Measurements from ENCODE around the gene ST6GALNAC3.
"Not testable (repeated sequence)": the region's sequence is repeated elsewhere in the genome, so short reads cannot be mapped to it uniquely, and the experiment has no call there.

ST6GALNAC3 gene

DNA sequence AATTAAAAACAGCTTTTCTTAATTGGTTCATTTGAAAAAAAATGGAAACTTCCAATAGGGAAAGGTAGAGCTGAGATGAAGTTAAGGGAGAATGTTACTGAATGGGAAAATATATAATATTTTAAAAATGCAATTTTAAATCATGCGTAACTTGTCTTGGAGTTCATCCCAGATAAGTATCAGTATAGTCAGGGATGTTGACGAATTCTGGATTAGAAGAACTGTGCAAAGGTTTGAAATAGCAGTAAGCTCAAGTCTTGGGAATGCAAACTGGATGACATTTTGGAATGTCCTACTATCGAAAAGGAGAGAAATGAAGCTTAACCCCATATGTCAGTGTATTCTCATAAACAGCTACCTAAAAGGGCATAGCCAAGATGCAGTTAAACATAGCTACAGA is 4.0 kb upstream of the ST6GALNAC3 start:
- no peak for DNase-seq (ENCODE audit: low read depth in 1 of 2, low spot score in 1 of 2)

- no peak for DNase-seq (ENCODE audit: low read depth in 1 of 2, low spot score in 1 of 2)
Observed at GRCh38 chr1:76073481-76073880, 1.1 kb upstream of the ST6GALNAC3 start.

DNA sequence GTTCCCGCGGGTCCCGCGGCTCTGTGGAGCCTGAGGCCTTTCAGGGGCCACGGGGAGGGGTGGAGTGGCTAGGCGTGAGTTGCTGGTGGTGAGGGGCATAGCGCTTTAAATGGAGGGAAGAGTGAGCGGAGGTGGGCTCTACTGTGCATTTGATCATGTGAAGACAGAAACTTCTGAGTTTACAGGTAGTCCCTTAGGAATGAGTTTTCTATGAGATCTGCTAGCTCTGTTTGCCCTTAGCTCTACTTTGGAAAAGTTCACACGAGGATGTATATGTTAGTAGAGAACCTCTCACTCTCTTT is 593 bp downstream of the ST6GALNAC3 start:
- no peak for DNase-seq (ENCODE audit: low read depth in 1 of 2, low spot score in 1 of 2)

GRCh38 chr1:76075877-76076276 is 1.3 kb downstream of the ST6GALNAC3 start:
- no peak for DNase-seq (ENCODE audit: low read depth in 1 of 2, low spot score in 1 of 2)

- no peak for DNase-seq (ENCODE audit: low read depth in 1 of 2, low spot score in 1 of 2)
Observed at GRCh38 chr1:76079475-76080227, 5.1 kb downstream of the ST6GALNAC3 start.

DNA sequence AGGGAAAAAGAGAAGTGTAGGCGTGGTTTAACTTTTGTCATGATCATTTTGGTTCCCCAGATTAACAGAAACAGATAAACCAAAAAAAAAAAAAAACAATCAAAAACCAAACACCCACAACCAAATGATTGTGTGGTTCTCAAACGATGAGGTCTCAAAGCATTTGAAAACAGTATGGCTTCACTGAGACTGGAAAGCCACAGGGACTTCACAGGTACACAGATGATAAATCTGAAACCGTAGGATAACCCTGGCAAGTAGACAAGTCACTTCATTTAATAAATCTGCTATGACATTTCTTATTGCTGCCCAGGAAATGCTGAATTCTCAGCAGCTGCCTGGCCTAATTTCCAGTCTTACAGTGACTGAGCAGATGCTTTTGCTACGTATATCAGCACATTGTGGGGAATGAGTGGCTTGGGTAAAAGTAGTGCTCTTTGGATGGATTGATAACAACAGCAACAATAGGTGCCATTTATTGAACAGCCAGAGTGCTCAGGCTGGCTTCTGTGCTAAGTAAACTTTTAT is 6.1 kb downstream of the ST6GALNAC3 start:
- DNase-seq (ENCODE audit: low read depth in 1 of 2, low spot score in 1 of 2): no peak

GRCh38 chr1:76082062-76082461 is 7.5 kb downstream of the ST6GALNAC3 start:
- no peak for DNase-seq (ENCODE audit: low read depth in 1 of 2, low spot score in 1 of 2)

DNA sequence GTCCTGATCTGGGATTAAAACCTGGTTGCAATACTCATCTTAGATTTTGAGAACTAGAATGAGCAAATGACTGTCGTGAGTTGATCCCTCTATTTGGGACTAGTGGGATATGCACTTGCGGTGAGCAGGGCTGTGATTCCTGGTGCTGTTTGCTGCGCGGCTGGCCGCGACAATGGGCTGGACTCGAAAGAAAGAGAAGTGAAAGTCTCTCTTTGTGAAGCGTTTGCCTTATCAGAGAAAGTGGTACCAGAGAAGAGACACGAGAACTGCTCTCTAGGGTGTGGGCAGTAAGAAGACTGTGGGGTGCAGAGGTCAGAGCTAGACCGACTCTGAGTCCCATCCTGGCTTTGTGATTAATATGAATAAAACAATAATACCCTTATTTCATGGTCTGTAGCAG is 8.6 kb downstream of the ST6GALNAC3 start:
- no peak for DNase-seq (ENCODE audit: low read depth in 1 of 2, low spot score in 1 of 2)

DNA sequence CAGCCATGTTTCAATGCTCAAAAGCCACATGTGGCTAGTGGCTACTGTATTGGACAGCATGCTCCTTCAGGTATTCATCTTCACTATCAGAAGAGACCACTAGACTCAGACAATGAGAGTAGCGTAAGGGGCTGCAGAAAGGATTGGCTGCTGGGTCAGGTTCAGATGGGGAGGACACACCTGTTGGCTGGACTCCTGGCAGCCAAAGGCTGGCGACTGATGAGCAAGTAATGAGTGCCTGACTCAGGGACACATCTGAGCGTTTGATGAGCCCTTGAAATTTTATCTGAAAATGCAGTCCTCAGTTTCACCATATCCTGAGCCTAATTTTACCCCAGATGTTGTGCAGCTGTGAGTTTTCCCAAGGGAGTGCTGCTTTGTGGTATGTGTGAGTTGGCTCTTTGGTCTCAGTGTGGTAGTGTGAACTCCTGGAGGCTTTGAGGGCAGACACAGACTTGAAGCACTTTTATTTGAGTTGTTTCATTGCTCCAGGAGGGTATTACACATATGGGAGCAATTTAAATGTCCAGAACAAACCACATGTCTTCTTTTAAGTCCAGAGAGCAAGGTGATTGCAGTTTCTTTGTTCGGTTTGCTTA is 9.6 kb downstream of the ST6GALNAC3 start:
- no peak for DNase-seq (ENCODE audit: low read depth in 1 of 2, low spot score in 1 of 2)

GRCh38 chr1:76084685-76085084 is 10.1 kb downstream of the ST6GALNAC3 start:
- no peak for DNase-seq (ENCODE audit: low read depth in 1 of 2, low spot score in 1 of 2)

DNA sequence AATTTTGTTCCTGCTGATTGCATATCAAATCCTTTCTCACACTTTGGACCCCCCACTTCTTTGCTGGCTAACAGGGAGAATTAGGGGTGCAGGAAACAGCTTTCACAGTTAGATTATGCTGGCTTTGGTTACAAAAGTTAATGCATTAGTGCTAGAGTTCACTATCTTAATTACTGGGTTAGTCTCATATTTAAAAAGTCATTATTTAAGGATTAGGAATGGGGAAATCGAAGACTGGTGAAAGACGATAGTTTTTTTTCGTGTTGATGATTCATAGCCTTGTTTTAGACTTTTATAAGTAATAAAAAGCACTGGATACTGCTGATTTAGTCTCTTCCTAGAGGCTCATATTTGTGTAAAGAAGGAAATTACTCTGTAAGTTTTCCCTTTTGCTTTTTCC is 11.6 kb downstream of the ST6GALNAC3 start:
- no peak for DNase-seq (ENCODE audit: low read depth in 1 of 2, low spot score in 1 of 2)

DNA sequence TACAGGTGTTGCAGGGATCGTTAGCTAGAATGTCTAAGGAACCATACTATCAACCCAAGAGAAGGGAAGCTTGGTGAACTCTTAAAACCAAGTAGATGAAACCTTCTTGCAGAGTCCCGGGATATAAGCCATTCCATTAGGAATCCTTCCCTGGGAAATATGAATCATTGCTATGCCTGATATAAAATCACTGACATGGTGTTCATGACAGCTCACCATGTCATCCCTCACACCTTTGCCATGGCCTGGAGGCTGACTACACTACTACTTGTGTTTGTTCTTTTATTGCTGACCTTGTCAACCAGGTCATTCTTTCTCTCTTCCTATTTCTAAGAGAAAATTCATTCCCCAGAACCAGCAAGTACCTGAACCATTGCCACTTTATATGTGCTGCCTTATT is 12.1 kb downstream of the ST6GALNAC3 start:
- no peak for DNase-seq (ENCODE audit: low read depth in 1 of 2, low spot score in 1 of 2)

DNA sequence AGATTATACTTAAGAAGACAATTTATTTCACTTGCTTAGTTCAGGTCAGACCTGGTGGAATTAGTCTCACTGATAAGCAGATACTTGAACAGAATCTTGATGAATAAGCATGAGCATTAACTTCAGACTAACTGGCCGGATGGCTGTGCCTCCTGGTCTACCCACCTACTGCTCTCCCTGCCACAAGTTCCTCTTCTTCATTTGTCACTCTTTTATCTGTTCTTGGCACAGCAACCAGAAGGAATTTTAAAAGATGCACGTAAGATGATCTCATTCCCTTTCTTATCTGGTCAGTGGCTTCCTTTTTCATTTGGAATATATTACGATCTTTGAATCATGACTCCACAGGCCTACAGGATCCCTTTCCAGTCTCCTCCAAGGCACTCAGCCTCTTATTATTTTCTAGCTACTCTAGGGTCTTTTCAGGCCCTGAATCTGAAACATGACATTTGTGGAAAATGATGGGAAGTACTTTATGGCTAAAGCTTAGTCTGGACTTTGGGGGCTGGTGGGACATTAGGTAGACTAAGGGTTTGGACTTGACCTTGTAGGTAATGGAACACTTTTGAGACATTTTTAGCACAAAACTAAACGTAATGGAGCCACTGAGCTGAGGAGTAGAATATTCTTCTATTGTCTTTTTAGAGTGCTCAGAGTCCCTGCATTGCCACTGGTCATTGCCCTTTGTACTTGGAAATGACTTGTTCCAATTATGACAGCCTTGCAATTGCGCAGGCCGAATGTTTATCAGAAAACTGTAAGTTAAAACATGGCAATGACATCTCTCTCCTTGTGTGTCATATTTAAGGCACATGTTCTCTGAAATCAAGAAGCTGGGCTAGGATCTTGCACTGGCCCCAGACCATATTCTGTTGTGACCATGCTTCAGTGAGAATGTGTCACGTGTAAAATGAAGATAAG is 16.0 kb downstream of the ST6GALNAC3 start:
- DNase-seq (ENCODE audit: low read depth in 1 of 2, low spot score in 1 of 2): no peak

DNA sequence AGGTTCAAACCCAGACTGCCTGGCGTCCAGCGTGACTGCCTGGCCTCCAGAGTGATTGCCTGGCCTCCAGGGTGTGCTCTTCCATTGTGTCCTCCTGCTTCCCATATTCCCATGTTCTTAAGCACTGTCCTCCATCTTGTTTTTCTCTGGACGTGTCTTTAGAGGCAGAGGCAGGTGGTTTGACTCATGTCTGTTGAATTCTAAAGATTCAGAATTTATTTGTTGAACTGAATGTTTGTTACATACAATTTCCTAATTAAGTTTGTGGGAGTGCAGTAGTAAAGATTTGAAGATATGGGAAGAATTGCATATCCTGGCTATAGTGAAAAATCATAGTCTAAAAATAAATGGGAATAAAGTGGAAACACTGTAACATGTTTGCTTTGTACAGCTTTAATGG is 18.3 kb downstream of the ST6GALNAC3 start:
- DNase-seq (ENCODE audit: low read depth in 1 of 2, low spot score in 1 of 2): no peak

- DNase-seq (ENCODE audit: low read depth in 1 of 2, low spot score in 1 of 2): no peak
Observed at GRCh38 chr1:76093522-76094312, 19.2 kb downstream of the ST6GALNAC3 start.

GRCh38 chr1:76095802-76096201 is 21.3 kb downstream of the ST6GALNAC3 start:
- no peak for DNase-seq (ENCODE audit: low read depth in 1 of 2, low spot score in 1 of 2)

DNA sequence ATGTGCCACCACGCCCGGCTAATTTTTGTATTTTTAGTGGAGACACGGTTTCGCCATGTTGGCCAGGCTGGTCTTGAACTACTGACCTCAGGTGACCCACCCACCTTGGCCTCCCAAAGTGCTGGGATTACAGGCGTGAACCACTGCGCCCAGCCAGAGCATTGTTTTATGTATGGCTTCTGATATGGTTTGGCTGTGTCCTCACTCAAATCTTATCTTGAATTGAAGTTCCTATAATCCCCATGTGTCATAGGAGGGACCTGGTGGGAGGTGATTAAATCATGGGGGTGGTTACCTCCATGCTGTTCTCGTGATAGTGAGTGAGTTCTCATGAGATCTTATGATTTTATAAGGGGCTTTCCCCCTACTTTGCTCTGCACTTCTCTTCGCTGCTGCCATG is 22.5 kb downstream of the ST6GALNAC3 start:
- DNase-seq (ENCODE audit: low read depth in 1 of 2, low spot score in 1 of 2): not testable (repeated sequence)

DNA sequence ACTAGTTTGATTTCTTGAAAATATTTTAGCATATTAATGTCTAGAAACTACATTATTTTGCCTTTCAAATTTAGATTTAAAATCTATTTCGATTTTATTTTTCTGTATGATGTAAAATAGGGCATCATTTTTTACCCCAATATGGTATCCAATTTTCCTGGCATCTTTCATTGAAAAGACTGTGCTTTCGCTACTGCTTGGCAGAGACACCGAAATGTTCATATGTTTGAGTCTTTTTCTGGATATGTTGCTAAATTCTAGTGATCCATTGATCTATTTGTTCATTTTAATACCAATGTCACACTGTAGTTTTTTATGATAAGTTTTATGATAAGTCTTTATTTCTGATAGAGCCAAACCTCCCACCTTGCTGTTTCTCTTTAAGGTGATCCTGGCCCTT is 24.3 kb downstream of the ST6GALNAC3 start:
- DNase-seq (ENCODE audit: low read depth in 1 of 2, low spot score in 1 of 2): no peak

- DNase-seq (ENCODE audit: low read depth in 1 of 2, low spot score in 1 of 2): no peak
Observed at GRCh38 chr1:76101548-76101947, 27.0 kb downstream of the ST6GALNAC3 start.

- DNase-seq (ENCODE audit: low read depth in 1 of 2, low spot score in 1 of 2): no peak
Observed at GRCh38 chr1:76102046-76102445, 27.5 kb downstream of the ST6GALNAC3 start.

DNA sequence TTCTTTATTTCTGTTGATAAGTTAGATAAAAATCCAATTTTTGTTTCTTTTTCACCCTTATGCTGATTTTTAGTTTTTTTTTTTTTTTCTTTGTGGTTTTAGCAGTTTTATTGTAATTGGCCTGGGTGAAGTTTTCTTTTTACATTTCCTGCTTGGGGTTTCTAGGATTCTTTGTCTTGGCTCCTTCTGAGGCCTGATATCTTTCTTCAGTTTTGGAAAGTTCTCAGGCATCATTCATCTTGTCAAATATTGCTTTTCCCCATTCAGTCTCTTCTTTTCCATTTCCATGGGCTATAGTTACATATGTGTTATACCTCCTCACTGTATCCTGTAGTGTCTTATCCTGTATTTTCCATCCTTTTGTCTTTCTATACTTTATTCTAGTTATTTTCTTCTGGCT is 28.5 kb downstream of the ST6GALNAC3 start:
- no peak for DNase-seq (ENCODE audit: low read depth in 1 of 2, low spot score in 1 of 2)

Measured in activated CD4-positive, alpha-beta T cell treated with anti-CD3 and anti-CD28 coated beads, Interleukin-2, amount 50 U/mL, for 24 hours (primary cell).